Measurements from ENCODE around the gene NALF2.

The NALF2 gene

GRCh38 chrX:69535661-69536060, 31.5 kb downstream of the NALF2 start:
- Histone ChIP-seq H3K4me3 (replicated peaks; ENCODE audit: insufficient read depth, low read length) (no peak overlapping the region), H3K27ac (replicated peaks) (no peak overlapping the region), H3K27me3 (ENCODE audit: insufficient read depth, poor library complexity, severe bottlenecking) (no peaks in the 10 kb centered on the region)
- TF ChIP-seq GABPA (IDR thresholded peaks at IDR 0.05; ENCODE audit: low read depth): no peak
- no peak for TF ChIP-seq REST (IDR thresholded peaks at IDR 0.05; ENCODE audit: insufficient replicate concordance, low read depth)
- DNase-seq (ENCODE audit: low read depth in 1 of 2, low spot score in 1 of 2): no peak

- TF ChIP-seq POLR2AphosphoS5 (IDR thresholded peaks at IDR 0.05; ENCODE audit: low read depth) (no peak), CTCF (IDR thresholded peaks at IDR 0.05; ENCODE audit: insufficient read depth, low read length) (peak; percentile 27)
- H3K27ac ChIP-seq (replicated peaks): no peak overlapping the region
- no peaks in the 10 kb centered on the region for H3K27me3 ChIP-seq (ENCODE audit: insufficient read depth, poor library complexity, severe bottlenecking)
- DNase-seq (ENCODE audit: low read depth in 1 of 2, low spot score in 1 of 2): peak; percentile 13 to 45
- H3K4me3 ChIP-seq (replicated peaks; ENCODE audit: insufficient read depth, low read length): no peak overlapping the region
These were observed 34.3 kb downstream of the NALF2 start for GRCh38 chrX:69538321-69538876.

GRCh38 chrX:69539437-69539836, 35.3 kb downstream of the NALF2 start:
- Histone ChIP-seq H3K4me3 (replicated peaks; ENCODE audit: insufficient read depth, low read length) (no peak overlapping the region), H3K27ac (replicated peaks) (no peak overlapping the region), H3K27me3 (ENCODE audit: insufficient read depth, poor library complexity, severe bottlenecking) (no peaks in the 10 kb centered on the region)
- no peak for DNase-seq (ENCODE audit: low read depth in 1 of 2, low spot score in 1 of 2)
- TF ChIP-seq POLR2AphosphoS5 (IDR thresholded peaks at IDR 0.05; ENCODE audit: low read depth) (no peak), REST (IDR thresholded peaks at IDR 0.05; ENCODE audit: insufficient replicate concordance, low read depth) (no peak), SPI1 (IDR thresholded peaks at IDR 0.05; ENCODE audit: borderline replicate concordance, low read depth) (no peak), GABPA (IDR thresholded peaks at IDR 0.05; ENCODE audit: low read depth) (no peak), CTCF (IDR thresholded peaks at IDR 0.05; ENCODE audit: insufficient read depth, low read length) (no peak)

GRCh38 chrX:69541956-69542355, 37.8 kb downstream of the NALF2 start:
- Histone ChIP-seq H3K27me3 (ENCODE audit: insufficient read depth, poor library complexity, severe bottlenecking) (no peaks in the 10 kb centered on the region), H3K27ac (replicated peaks) (no peak overlapping the region)
- TF ChIP-seq REST (IDR thresholded peaks at IDR 0.05; ENCODE audit: insufficient replicate concordance, low read depth) (no peak), CTCF (IDR thresholded peaks at IDR 0.05; ENCODE audit: insufficient read depth, low read length) (no peak), GABPA (IDR thresholded peaks at IDR 0.05; ENCODE audit: low read depth) (no peak), POLR2AphosphoS5 (IDR thresholded peaks at IDR 0.05; ENCODE audit: low read depth) (no peak), SPI1 (IDR thresholded peaks at IDR 0.05; ENCODE audit: borderline replicate concordance, low read depth) (no peak)

More at GRCh38 chrX:69541956-69542355, 37.8 kb downstream of the NALF2 start:
- no peak overlapping the region for H3K4me3 ChIP-seq (replicated peaks; ENCODE audit: insufficient read depth, low read length)
- DNase-seq (ENCODE audit: low read depth in 1 of 2, low spot score in 1 of 2): no peak
